ENCODE results near the gene KDM5C. TPM values are rescaled to one million over a fixed set of nuclear protein-coding genes. Genes with fewer than 3 reads are reported as not detected.

The KDM5C gene
- total RNA-seq, 1 donor from 2014 or later: 124 TPM

DNA sequence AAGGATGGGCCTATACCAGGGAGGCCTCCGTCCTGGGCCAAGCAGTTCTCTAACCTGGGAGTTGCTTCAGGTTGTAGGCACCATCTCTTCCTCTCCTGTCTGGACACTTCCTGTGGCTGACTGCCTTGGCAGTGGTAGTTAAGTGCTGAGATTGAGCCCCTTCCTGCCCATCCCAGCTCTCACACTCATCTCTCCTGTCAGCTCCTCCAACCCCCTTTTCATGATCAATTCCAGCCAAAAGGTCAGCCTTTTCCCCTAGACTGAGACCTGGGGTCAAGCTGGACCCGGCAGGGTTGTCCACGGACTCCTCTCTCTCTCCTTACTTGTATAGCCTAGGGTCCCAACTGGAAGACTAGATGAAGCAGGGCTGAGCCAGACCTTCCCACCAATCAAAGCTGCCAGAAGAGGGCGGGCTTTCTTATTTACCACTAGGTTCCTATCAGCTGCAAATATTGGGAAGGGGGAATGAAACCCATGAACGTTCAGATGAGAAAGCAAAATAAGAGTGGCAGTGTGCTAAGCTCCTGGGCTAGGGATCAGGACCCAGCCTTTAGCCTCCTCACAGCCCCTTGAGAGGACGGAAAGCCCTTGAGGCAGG lies 34.5 kb downstream of the KDM5C start:
- no peak overlapping the region for H3K4me3 Mint-ChIP-seq (ENCODE audit: unreplicated experiment)
- H3K27ac Mint-ChIP-seq (ENCODE audit: unreplicated experiment): no peak overlapping the region
- no peaks in the 10 kb centered on the region for H3K4me1 Mint-ChIP-seq (ENCODE audit: low read depth, unreplicated experiment)
- peaks cover 1% of the 10 kb centered on the region for H3K9me3 Mint-ChIP-seq (ENCODE audit: unreplicated experiment)
- H3K36me3 Mint-ChIP-seq (ENCODE audit: unreplicated experiment): no peaks in the 10 kb centered on the region
- H3K27me3 Mint-ChIP-seq (ENCODE audit: unreplicated experiment): no peaks in the 10 kb centered on the region
- TF ChIP-seq CTCF (IDR thresholded peaks at IDR 0.05; ENCODE audit: partially characterized antibody, unreplicated experiment): peak; percentile 15
- peak; percentile 33 for DNase-seq

DNA sequence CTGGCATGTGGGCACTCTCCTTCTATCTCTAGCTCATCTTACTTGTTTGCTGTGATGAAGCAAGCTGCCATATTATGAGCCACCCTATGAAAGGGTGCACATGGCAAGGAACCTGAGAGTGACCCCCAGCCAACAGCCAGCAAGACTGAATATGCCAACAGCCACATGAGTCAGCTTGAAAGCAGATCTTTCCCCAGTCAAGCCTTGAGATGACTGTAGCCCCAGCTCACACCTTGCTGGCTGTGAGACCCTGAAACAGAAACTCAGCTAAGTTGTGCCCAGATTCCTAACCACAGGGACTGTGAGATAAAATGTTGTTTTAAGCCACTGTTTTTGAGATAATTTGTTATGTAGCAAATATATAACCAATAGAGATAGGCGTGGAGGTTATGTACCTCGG lies 36.2 kb downstream of the KDM5C start:
- H3K4me3 Mint-ChIP-seq (ENCODE audit: unreplicated experiment): no peak overlapping the region
- DNase-seq: no peak
- no peaks in the 10 kb centered on the region for H3K4me1 Mint-ChIP-seq (ENCODE audit: low read depth, unreplicated experiment)
- peaks cover 1% of the 10 kb centered on the region for H3K9me3 Mint-ChIP-seq (ENCODE audit: unreplicated experiment)
- no peaks in the 10 kb centered on the region for H3K27me3 Mint-ChIP-seq (ENCODE audit: unreplicated experiment)
- TF ChIP-seq CTCF (IDR thresholded peaks at IDR 0.05; ENCODE audit: partially characterized antibody, unreplicated experiment): no peak
- H3K27ac Mint-ChIP-seq (ENCODE audit: unreplicated experiment): no peak overlapping the region
- no peaks in the 10 kb centered on the region for H3K36me3 Mint-ChIP-seq (ENCODE audit: unreplicated experiment)

DNA sequence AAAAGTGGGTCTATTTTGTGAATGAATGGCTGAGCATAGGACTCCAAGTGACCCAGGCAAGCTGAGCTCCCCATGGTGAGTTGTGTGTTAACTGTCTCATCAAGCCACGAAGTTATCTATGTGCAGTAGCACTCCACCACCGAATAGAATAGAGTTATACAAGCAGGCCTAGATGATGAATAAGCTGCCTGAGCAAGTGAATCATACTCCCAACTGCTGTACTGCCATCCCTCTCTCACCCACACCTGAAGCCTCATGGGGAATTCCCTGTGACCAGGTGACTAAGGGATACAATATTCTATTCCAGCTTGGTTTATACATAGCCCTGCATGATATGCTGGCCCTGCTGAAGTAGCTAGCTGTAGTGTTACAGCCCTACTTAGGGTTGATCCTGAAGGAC lies 38.7 kb downstream of the KDM5C start:
- peaks cover 1% of the 10 kb centered on the region for H3K9me3 Mint-ChIP-seq (ENCODE audit: unreplicated experiment)
- TF ChIP-seq CTCF (IDR thresholded peaks at IDR 0.05; ENCODE audit: partially characterized antibody, unreplicated experiment): no peak
- DNase-seq: no peak
- H3K4me3 Mint-ChIP-seq (ENCODE audit: unreplicated experiment): no peak overlapping the region
- no peak overlapping the region for H3K27ac Mint-ChIP-seq (ENCODE audit: unreplicated experiment)
- no peaks in the 10 kb centered on the region for H3K27me3 Mint-ChIP-seq (ENCODE audit: unreplicated experiment)
- H3K4me1 Mint-ChIP-seq (ENCODE audit: low read depth, unreplicated experiment): no peaks in the 10 kb centered on the region
- H3K36me3 Mint-ChIP-seq (ENCODE audit: unreplicated experiment): no peaks in the 10 kb centered on the region

DNA sequence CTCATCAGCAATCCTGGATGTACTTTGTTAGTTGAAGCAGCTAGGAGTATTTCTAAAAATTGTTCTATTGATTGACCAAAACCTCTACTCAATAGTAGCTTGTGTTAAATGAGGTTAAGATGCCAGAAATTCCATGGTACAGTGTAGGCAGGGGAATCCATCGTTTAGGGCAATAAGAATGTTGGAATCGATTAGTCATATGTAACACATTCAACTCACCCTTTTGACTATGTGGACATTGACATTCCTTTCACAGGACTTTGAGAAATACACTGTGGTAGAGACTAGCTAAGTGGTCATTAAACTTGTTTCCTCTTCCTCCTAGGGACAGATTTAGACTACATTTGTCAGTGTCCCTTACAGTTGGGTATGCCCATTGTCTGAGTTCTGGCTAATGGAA lies 40.2 kb downstream of the KDM5C start:
- Mint-ChIP-seq H3K9me3 (ENCODE audit: unreplicated experiment) (peaks cover 1% of the 10 kb centered on the region), H3K4me1 (ENCODE audit: low read depth, unreplicated experiment) (no peaks in the 10 kb centered on the region), H3K4me3 (ENCODE audit: unreplicated experiment) (no peak overlapping the region), H3K27ac (ENCODE audit: unreplicated experiment) (no peak overlapping the region), H3K36me3 (ENCODE audit: unreplicated experiment) (no peaks in the 10 kb centered on the region), H3K27me3 (ENCODE audit: unreplicated experiment) (no peaks in the 10 kb centered on the region)
- no peak for DNase-seq
- TF ChIP-seq CTCF (IDR thresholded peaks at IDR 0.05; ENCODE audit: partially characterized antibody, unreplicated experiment): no peak

- no peak overlapping the region for H3K27ac Mint-ChIP-seq (ENCODE audit: unreplicated experiment)
- H3K4me3 Mint-ChIP-seq (ENCODE audit: unreplicated experiment): no peak overlapping the region
- H3K27me3 Mint-ChIP-seq (ENCODE audit: unreplicated experiment): no peaks in the 10 kb centered on the region
- no peaks in the 10 kb centered on the region for H3K4me1 Mint-ChIP-seq (ENCODE audit: low read depth, unreplicated experiment)
- H3K9me3 Mint-ChIP-seq (ENCODE audit: unreplicated experiment): peaks cover 1% of the 10 kb centered on the region
- TF ChIP-seq CTCF (IDR thresholded peaks at IDR 0.05; ENCODE audit: partially characterized antibody, unreplicated experiment): no peak
- no peak for DNase-seq
- peaks cover 5% of the 10 kb centered on the region for H3K36me3 Mint-ChIP-seq (ENCODE audit: unreplicated experiment)
These were observed 53.7 kb downstream of the KDM5C start for GRCh38 chrX:53171356-53171755.

Measured in glutamatergic neuron (in vitro differentiated cells).